ENCODE measurements around the gene CFAP45. TPM values are rescaled to one million over a fixed set of nuclear protein-coding genes. Genes with fewer than 3 reads are reported as not detected.

The CFAP45 gene
- total and polyA plus RNA-seq, 2 of the 8 experiments (the other 6 are each of a cell fraction or from before 2014, with no cell fraction given) = 0.05 TPM; not detected in 1

GRCh38 chr1:159896546-159896930, 3.4 kb downstream of the CFAP45 start:
- no peak overlapping the region for H3K9ac ChIP-seq (replicated peaks in 1 of 4; ENCODE audit: extremely low read depth in 1 of 4, low read depth in 3 of 4, low read length in 3 of 4)
- H4K20me1 ChIP-seq (replicated peaks in 1 of 2; ENCODE audit: control insufficient read depth in 1 of 2, insufficient read depth in 2 of 2, low read length in 2 of 2) = no peaks in the 10 kb centered on the region
- no peak overlapping the region for H4K91ac ChIP-seq (replicated peaks; ENCODE audit: insufficient read length, low read length)
- H3K9me3 ChIP-seq (ENCODE audit: insufficient read depth in 2 of 2, low read depth in 1 of 2, low read length in 1 of 2) = no peaks in the 10 kb centered on the region
- no peak overlapping the region for H4K5ac ChIP-seq (ENCODE audit: insufficient read length, low read depth, low read length)
- ChIA-PET CTCF (ENCODE audit: partially characterized antibody) (interaction anchor here (1.0 to 20.8 kb wide), 5 partner anchors 40 to 110 kb away, joined by 3 to 645 read pairs (median 107); partner anchors contain the start of genes FCRL6 and SLAMF8), POLR2A (ENCODE audit: partially characterized antibody) (interaction anchor here (1.5 kb wide), 1 partner anchor 27 kb away, joined by 4 read pairs; no protein-coding TSS in a partner anchor)
- H2BK15ac ChIP-seq (ENCODE audit: low read length) = no peak overlapping the region
- H2AK5ac ChIP-seq (ENCODE audit: low read depth, low read length) = no peak overlapping the region
- no peak overlapping the region for H3K56ac ChIP-seq (replicated peaks; ENCODE audit: insufficient read length, low read depth, low read length)
- H3K23me2 ChIP-seq (ENCODE audit: low read depth, low read length) = peaks cover 3% of the 10 kb centered on the region; the same call in 1 of the 2 replicates
- H3K27me3 ChIP-seq (replicated peaks in 1 of 4; ENCODE audit: control insufficient read depth in 3 of 4, extremely low read depth in 1 of 4, insufficient read depth in 3 of 4, low read length in 3 of 4) = peaks cover 1 to 9% (median 7%) of the 10 kb centered on the region in 4 experiments; a peak in 5 of 7 replicates
- H4K8ac ChIP-seq (ENCODE audit: extremely low read depth, insufficient read depth, low read length) = no peak overlapping the region
- H3K4me3 ChIP-seq (ENCODE audit: extremely low read depth in 1 of 4, insufficient read depth in 2 of 4, low read depth in 3 of 4, low read length in 4 of 4) = no peak overlapping the region
- no peak overlapping the region for H3K4me2 ChIP-seq (ENCODE audit: insufficient read depth in 1 of 2, low read depth in 2 of 2, low read length in 2 of 2)
- no peak overlapping the region for H3K14ac ChIP-seq (ENCODE audit: insufficient read length)
- no peak overlapping the region for H3K18ac ChIP-seq (ENCODE audit: extremely low read depth, low read length)
- no peaks in the 10 kb centered on the region for H3K36me3 ChIP-seq (ENCODE audit: control insufficient read depth in 2 of 4, insufficient read depth in 4 of 4, low read length in 3 of 4)
- DNase-seq (ENCODE audit: low read depth in 1 of 2, low spot score in 2 of 2) = no peak
- no peak overlapping the region for H2BK12ac ChIP-seq (ENCODE audit: low read depth, low read length)
- no peaks in the 10 kb centered on the region for H3K79me2 ChIP-seq (ENCODE audit: control insufficient read depth in 1 of 2, insufficient read depth in 2 of 2, low read length in 2 of 2)
- peaks cover 6 to 12% (median 7%) of the 10 kb centered on the region in 4 experiments for H3K4me1 ChIP-seq (replicated peaks in 1 of 4; ENCODE audit: control insufficient read depth in 3 of 4, insufficient read depth in 4 of 4, low read length in 3 of 4)
- no peak overlapping the region for H3K27ac ChIP-seq (ENCODE audit: low read depth, low read length)
- H2BK20ac ChIP-seq (ENCODE audit: low read length) = no peak overlapping the region
- no peak for FAIRE-seq
- WGBS, 2 experiments (ENCODE audit: extremely low coverage in 1 of 2, insufficient coverage in 1 of 2, insufficient read length in 1 of 2, insufficient replicate concordance in 2 of 2, low coverage in 1 of 2, low lambda C conversion rate in 2 of 2, missing lambda C conversion rate in 1 of 2) = 75% methylated on average over 3 of the region's 3 CpGs; no CpG with 5 or more reads in 1 of the 2 experiments
- no peak overlapping the region for H2BK5ac ChIP-seq (ENCODE audit: low read depth, low read length)
- no peaks in the 10 kb centered on the region for H3K79me1 ChIP-seq (ENCODE audit: low read depth, low read length)
- H2BK120ac ChIP-seq (replicated peaks; ENCODE audit: low read depth, low read length) = no peak overlapping the region
- H3K23ac ChIP-seq (ENCODE audit: insufficient read length) = no peak overlapping the region
- no peak overlapping the region for H2AFZ ChIP-seq (ENCODE audit: low read length)
- H3K4ac ChIP-seq (replicated peaks; ENCODE audit: insufficient read length, low read depth, low read length) = no peak overlapping the region
- TF ChIP-seq FOSL1 (IDR thresholded peaks at IDR 0.05; ENCODE audit: insufficient read depth, low read depth, low read length) = no peak
- TF ChIP-seq RBBP5 (IDR thresholded peaks at IDR 0.05; ENCODE audit: borderline replicate concordance, low read depth, low read length) = no peak
- TF ChIP-seq TAF1 (IDR thresholded peaks at IDR 0.05; ENCODE audit: low read depth, low read length) = no peak
- TF ChIP-seq CBX5 (IDR thresholded peaks at IDR 0.05; ENCODE audit: low read depth, low read length) = no peak
- no peak for TF ChIP-seq YY1 (IDR thresholded peaks at IDR 0.05; ENCODE audit: low read depth, low read length)
- TF ChIP-seq JUND (IDR thresholded peaks at IDR 0.05; ENCODE audit: low read length) = no peak
- TF ChIP-seq SP4 (IDR thresholded peaks at IDR 0.05; ENCODE audit: low read length) = no peak

All from H1 (cell line).